ENCODE data around the gene C1QTNF8.

GRCh38 chr16:1126044-1126443 is 30.0 kb upstream of the C1QTNF8 start:
- TF ChIP-seq YY1 (IDR thresholded peaks at IDR 0.05) (no peak), TAF1 (conservative IDR thresholded peaks at IDR 0.05) (no peak), CTCF (IDR thresholded peaks at IDR 0.05; ENCODE audit: low read depth, low read length, missing input control) (no peak), HNF4A (conservative IDR thresholded peaks at IDR 0.05) (no peak)
- TF ChIP-seq, protein P1, sequence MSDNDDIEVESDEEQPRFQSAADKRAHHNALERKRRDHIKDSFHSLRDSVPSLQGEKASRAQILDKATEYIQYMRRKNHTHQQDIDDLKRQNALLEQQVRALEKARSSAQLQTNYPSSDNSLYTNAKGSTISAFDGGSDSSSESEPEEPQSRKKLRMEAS (IDR thresholded peaks at IDR 0.05): no peak

All from liver (tissue), 3 donors.